Left lung (tissue), 10 donors: Measurements from ENCODE around the gene TSR3. TPM values are rescaled to one million over a fixed set of nuclear protein-coding genes. Genes with fewer than 3 reads are reported as not detected.

Source experiments
- ATAC-seq: fragments of 200-7000 bp; cut with Tn5 transposase; one replicate; pipeline ENCODE4 v1.9.1; 2020; ENCODE audit warnings: moderate library complexity
- DNase-seq, 4 donors: peaks; one replicate each; pipeline ENCODE4 v3.0.0-alpha.2; 2013 to 2020
- H3K27ac ChIP-seq, 2 donors: fragments of 200-600 bp; sonication (generic) in 1 of 2; one replicate each; pipeline versions ENCODE4 v1.5.0 to v1.8.0; 2020 to 2021
- H3K27me3 ChIP-seq, 2 donors: fragments of 200-600 bp; sonication (generic) in 1 of 2; one replicate each; pipeline versions ENCODE4 v1.5.0 to v1.8.0; 2020 to 2021
- H3K36me3 ChIP-seq, 2 donors: fragments of 200-600 bp; sonication (generic) in 1 of 2; one replicate each; pipeline versions ENCODE4 v1.5.0 to v1.8.0; 2020 to 2021
- H3K4me1 ChIP-seq, 2 donors: fragments of 200-600 bp; one replicate each; pipeline ENCODE4 v1.8.0; 2021
- H3K4me3 ChIP-seq, 2 donors: fragments of 200-600 bp; sonication (generic) in 1 of 2; one replicate each; pipeline versions ENCODE4 v1.5.0 to v1.8.0; 2020 to 2021; ENCODE audit warnings: mild to moderate bottlenecking in 1 of 2
- H3K9me3 ChIP-seq, 2 donors: fragments of 200-600 bp; sonication (generic) in 1 of 2; one replicate each; pipeline versions ENCODE4 v1.5.0 to v1.8.0; 2020 to 2021
- intact Hi-C, 2 donors: fragments of 100-400 bp; cut with DNase I; formaldehyde crosslinking; loops; one replicate each; pipeline versions ENCODE4 v1.11.2 to v1.14.2; 2022
- polyA plus RNA-seq, 6 donors: library from polyadenylated mRNA; unstranded; fragments of 120-200 nt; gene quantifications; one replicate each; pipeline ENCODE4 v1.2.1, GENCODE V29; 2013; ENCODE audit not compliant: insufficient read length in 6 of 6
- total RNA-seq, 2 donors: library from RNA; stranded (reverse); fragmentation: NEBNext Ultra II Directional; extraction: Animal tissue kit (Norgen Biotek cat#: 25700); gene quantifications; one replicate each; pipeline ENCODE4 v1.2.1, GENCODE V29; 2021
- TF ChIP-seq, protein P1 (sequence below), 2 donors: fragments of 200-600 bp; sonication (generic) in 1 of 2; IDR thresholded peaks; one replicate each; pipeline versions ENCODE4 v1.5.0 to v1.8.0; 2021; ENCODE audit warnings: antibody characterized with exemption in 2 of 2
- donor health status: DM: no; HTN: yes; CAD: no.
- donor health status: DM: no; HTN: no; CAD: no.

TSR3 gene
- total and polyA plus RNA-seq, 8 donors = 33.6 to 57.0 (median 45.9) TPM

DNA sequence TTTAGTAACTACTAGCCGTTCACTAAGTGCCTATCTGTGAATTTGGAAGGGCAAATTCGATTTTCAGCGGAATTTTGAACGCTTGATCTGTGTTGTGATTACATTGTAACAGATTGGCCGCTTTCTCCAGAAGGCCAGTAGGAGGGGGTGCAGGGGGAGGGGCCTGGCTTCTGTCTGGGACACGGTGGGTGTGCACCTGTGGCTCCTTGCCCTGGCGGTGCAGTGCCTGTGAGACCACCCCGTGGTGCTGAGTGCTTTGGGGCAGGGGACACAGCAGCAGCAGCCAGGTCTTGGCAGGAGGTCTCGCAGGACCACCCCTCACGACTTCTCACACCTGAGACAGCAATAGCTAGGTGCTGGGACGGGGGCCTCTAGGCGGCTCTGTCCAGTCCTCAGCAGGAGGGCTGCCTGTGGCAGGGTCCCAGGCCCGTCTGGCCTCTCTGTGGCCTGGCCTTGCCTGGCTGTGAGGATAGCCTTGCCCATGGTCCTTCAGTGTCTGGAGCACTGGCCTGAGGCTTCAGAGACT, 40.4 kb downstream of the TSR3 start:
- H3K36me3 ChIP-seq = peaks cover 0 to 43% of the 10 kb centered on the region in 2 donors
- ATAC-seq = no peak
- intact Hi-C loops = no loop called here
- no peaks in the 10 kb centered on the region for H3K27me3 ChIP-seq
- no peak for DNase-seq
- peak overlapping the region; percentile 72 to 81 for H3K4me3 ChIP-seq
- no peaks in the 10 kb centered on the region for H3K9me3 ChIP-seq
- peak overlapping the region in 1 of 2 donors; percentile 72 for H3K27ac ChIP-seq
- TF ChIP-seq, protein P1, sequence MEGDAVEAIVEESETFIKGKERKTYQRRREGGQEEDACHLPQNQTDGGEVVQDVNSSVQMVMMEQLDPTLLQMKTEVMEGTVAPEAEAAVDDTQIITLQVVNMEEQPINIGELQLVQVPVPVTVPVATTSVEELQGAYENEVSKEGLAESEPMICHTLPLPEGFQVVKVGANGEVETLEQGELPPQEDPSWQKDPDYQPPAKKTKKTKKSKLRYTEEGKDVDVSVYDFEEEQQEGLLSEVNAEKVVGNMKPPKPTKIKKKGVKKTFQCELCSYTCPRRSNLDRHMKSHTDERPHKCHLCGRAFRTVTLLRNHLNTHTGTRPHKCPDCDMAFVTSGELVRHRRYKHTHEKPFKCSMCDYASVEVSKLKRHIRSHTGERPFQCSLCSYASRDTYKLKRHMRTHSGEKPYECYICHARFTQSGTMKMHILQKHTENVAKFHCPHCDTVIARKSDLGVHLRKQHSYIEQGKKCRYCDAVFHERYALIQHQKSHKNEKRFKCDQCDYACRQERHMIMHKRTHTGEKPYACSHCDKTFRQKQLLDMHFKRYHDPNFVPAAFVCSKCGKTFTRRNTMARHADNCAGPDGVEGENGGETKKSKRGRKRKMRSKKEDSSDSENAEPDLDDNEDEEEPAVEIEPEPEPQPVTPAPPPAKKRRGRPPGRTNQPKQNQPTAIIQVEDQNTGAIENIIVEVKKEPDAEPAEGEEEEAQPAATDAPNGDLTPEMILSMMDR (IDR thresholded peaks at IDR 0.05) = no peak
- H3K4me1 ChIP-seq = peaks cover 24 to 37% of the 10 kb centered on the region in 2 donors

DNA sequence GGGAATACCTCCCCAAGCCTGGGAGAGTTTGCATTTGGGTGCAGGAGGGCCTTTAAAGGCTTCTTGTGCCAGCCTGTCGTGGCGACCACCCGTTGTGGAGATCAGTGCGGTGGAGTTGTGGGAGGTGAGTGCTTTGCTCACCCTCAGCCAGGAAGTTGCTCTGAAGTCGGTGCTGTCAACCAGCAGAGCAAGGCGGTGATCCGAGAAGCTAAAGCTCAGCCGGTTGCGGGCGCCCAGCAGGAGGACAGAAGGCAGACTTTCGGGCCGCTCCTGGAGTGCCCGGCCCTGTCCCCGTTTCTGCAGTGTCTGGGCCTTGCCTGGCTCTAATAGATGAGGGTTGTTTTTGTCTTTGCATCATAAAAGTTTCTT, 40.9 kb downstream of the TSR3 start:
- H3K27ac ChIP-seq = peak overlapping the region in 1 of 2 donors; percentile 72
- peaks cover 0 to 39% of the 10 kb centered on the region in 2 donors for H3K36me3 ChIP-seq
- TF ChIP-seq, protein P1 (IDR thresholded peaks at IDR 0.05) = no peak
- H3K4me3 ChIP-seq = peak overlapping the region; percentile 72 to 81
- H3K9me3 ChIP-seq = no peaks in the 10 kb centered on the region
- intact Hi-C loops = no loop called here
- DNase-seq (no peak), ATAC-seq (no peak)
- peaks cover 24 to 37% of the 10 kb centered on the region in 2 donors for H3K4me1 ChIP-seq
- H3K27me3 ChIP-seq = no peaks in the 10 kb centered on the region

DNA sequence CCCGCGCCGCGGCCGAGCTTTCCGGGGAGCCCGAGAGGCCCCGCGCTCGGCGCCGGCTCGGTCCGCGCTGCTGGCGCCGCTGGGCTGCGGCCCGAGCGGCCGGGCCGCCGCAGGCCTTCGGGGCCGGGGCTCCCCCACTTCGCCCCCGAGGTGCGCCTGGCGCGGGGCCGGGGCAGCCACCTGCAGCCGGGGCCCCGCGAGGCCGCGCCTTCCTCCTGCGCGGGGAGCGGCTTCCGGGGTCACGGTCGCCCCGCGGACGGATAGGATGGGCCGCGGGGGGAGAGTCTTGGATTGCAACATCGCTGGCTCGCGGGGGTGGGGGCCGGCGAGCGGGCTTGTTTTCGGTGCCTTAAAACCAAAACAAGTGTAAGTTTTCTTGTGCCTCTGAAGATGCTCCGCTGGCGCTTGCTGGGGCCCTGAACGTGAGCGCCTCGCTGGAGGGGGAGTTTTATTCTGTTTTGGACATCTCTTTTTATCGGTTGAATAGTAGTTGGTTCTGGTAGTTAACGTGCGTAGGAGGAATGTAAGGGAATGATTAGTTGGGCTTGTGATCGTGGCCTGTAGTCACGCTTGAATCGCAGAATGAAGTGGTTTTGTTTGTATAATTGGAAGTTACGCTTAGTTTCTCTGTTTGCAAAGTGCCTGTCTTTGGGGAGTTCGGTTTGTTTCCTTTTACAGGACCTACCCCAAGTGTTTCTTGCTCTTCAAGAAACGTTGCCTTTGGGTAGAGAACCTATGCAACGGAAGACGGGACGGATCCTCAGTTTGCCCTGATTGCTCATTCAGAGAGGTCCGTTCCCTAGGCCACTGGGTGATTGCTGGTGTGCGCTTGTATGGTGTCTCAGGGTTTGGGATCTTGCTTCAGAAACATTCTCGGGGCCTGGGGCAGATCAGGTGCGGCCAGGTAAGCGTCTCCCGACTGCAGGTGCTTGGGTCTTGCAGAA, 41.5 kb downstream of the TSR3 start:
- Histone ChIP-seq H3K4me1 (peaks cover 24 to 37% of the 10 kb centered on the region in 2 donors), H3K27me3 (no peaks in the 10 kb centered on the region), H3K9me3 (no peaks in the 10 kb centered on the region), H3K4me3 (peak overlapping the region; percentile 72 to 81), H3K36me3 (peaks cover 0 to 32% of the 10 kb centered on the region in 2 donors), H3K27ac (peak overlapping the region; percentile 26 to 72)
- DNase-seq (peak in 2 of 4 donors; percentile 46 to 89), ATAC-seq (peak; percentile 8)
- intact Hi-C loops = no loop called here
- TF ChIP-seq, protein P1 (IDR thresholded peaks at IDR 0.05) = no peak

DNA sequence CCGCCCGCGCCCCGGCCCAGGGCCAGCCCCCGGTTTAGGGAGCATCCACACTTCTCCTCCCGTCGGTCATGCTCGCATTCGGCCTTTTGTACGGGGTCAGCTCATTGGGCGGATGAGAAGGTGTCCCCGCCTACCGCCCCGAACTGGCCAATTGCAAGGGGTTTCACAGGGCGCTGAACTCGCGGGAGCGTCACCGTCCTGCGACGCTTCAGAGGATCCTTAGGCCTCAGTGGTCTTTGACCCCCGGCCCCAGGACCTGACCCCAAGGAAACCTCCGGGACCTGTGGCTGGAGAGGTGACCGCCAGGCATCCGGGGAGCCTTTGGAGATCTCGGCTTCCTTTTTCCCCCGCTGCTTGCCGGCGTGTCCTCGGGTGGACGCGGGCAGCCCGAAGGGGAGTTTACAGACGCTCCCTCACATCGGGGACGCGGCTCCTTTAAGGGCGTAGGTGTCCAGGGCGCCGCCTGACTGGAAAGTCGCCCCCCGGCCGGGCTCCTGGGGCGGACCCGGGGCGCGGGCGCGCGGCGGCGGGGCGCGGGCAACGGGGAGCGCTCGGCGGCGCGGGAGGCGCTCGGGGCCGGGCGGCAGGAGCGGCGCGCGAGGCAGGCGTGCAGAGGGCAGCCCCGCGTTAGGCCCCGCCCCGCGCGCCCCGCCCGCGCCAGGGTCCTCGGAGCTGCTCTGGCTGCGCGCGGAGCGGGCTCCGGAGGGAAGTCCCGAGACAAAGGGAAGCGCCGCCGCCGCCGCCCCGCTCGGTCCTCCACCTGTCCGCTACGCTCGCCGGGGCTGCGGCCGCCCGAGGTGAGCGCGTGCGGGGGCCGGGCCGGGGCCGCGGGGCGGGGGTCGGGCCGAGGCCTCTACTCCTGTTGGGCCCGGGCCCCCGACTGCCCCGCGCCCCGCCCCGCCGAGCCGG, 42.4 kb downstream of the TSR3 start, which contains the start of gene UBE2I:
TSS of gene UBE2I (plus strand) at position 660 of the 909 bp plus-strand sequence. CDS start 4,395 bp downstream, outside the sequence.
- H3K27me3 ChIP-seq = no peaks in the 10 kb centered on the region
- intact Hi-C loops = no loop called here

More for the DNA sequence above, 42.4 kb downstream of the TSR3 start, which contains the start of gene UBE2I:
- TF ChIP-seq, protein P1 (IDR thresholded peaks at IDR 0.05) = no peak
- peak; percentile 96 to 100 (median 97) for DNase-seq
- peaks cover 0 to 23% of the 10 kb centered on the region in 2 donors for H3K36me3 ChIP-seq
- no peaks in the 10 kb centered on the region for H3K9me3 ChIP-seq
- H3K4me1 ChIP-seq = peaks cover 24 to 37% of the 10 kb centered on the region in 2 donors
- H3K27ac ChIP-seq = peak within 1 kb of the TSS; percentile 97 to 99
- peak within 1 kb of the TSS; percentile 72 to 81 for H3K4me3 ChIP-seq
- peak; percentile 85 for ATAC-seq
